HG02885 (cell line): ENCODE data around the gene MYH11.
"Not testable (repeated sequence)": the region's sequence is repeated elsewhere in the genome, so short reads cannot be mapped to it uniquely, and the experiment has no call there.

Experiments
- ATAC-seq: cut with Tn5 transposase; IDR thresholded peaks from one replicate; pipeline ENCODE4 v1.9.1; 2021; ENCODE audit warnings: mild to moderate bottlenecking; ENCODE audit not compliant: unreplicated experiment, poor library complexity

Gene MYH11

DNA sequence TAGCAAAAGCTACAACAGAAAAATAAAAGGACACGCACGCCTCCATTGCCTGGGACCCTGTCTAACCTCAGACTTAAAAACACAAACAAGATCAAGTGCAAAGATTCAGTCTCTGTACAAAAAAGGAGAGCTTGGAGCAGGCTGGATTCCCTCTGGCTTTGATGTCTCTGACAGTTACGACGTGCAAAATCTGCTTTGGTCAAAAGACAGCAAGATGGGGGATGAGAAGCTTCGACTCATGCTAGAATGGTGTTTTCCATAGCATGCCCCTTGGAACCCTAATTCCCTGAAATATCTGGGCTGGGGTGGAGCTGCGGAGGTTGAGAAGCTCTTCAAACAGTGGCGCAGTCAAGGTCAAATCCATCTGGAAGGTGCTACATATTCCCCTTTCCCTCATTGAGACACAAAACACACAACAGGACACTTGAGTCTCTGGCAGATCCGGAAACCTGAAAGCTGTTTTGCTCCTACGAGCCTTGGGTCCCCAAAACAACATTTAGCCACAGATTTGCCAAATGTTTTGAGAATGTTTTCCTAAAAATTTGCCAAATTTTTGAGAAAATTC, 9.1 kb downstream of the MYH11 start:
- ATAC-seq = no peak

DNA sequence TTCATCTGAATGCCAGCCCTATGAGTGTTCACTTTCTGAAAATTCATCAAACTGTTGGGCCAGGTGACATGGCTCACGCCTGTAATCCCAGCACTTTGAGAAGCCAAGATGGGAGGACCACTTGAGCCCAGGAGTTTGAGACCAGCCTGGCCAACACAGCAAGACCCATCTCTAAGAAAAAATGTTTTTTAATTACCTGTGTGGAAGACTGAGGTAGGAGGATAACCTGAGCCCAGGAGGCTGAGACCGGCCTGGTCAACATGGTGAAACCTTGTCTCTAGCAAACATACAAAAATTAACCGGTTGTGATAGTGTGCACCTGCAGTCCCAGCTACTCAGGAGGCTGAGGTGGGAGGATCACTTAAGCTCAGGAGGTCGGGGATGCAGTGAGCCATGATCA, 10.3 kb downstream of the MYH11 start:
- ATAC-seq = no peak

DNA sequence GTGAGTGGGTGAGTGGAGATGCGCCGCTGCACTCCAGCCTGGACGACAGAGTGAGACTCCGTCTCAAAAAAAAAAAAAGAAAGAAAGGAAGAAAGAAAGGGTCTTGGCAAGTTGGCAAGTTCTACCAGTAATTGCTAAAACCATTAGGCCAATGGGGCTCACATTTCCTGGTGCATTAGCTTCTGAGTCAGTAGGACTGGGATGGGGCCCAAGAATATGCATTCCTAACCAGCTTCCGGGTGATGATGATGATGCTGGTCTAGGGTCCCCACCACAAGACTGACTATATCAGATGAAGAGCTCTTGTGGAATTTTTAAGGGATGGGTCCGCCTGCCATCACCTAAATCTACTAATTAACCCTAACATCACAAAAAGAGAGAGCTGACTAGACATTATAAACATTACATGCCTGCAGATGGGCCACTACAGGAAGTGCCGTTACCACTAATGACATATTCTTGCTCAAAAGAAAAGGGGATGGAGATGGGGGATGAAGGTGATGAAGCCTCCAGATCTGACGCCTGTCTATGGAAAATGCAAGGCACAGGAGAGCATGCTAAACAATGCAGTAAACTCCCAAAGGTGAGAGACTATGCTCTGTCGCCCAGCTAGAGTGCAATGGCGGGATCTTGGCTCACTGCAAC, 13.1 kb downstream of the MYH11 start:
- ATAC-seq = no peak

DNA sequence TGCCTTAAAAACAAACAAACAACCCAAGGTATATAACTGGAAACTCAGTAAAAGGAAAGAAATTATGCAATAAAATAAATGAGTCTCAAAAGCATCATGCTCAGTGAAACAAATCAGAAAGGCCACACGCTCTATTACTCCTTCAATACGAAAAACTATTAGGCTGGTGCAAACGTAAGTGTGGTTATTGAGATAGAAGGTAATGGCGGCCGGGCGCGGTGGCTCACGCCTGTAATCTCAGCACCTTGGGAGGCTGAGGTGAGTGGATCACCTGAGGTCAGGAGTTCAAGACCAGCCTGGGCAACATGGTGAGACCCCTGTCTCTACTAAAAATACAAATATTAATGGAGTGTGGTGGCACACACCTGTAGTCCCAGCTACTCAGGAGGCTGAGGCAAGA, 17.6 kb downstream of the MYH11 start:
- not testable (repeated sequence) for ATAC-seq

DNA sequence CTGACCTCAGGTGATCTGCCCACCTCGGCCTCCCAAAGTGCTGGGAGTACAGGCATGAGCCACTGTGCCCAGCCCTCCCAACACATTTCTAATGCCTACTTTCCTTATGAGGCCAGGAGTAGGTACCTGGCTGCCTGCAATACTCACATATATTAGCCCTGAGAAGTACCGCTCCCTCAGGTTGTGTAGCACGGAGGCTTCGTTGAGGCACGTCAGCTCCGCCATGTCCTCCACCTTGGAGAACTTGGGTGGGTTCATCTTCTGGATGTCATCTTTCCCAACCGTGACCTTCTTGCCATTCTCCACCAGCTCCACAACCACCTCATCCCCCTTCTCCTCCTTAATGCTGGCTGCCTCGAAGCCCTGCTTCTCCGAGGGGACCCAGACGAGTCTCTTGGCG, 19.1 kb downstream of the MYH11 start:
- ATAC-seq = no peak

DNA sequence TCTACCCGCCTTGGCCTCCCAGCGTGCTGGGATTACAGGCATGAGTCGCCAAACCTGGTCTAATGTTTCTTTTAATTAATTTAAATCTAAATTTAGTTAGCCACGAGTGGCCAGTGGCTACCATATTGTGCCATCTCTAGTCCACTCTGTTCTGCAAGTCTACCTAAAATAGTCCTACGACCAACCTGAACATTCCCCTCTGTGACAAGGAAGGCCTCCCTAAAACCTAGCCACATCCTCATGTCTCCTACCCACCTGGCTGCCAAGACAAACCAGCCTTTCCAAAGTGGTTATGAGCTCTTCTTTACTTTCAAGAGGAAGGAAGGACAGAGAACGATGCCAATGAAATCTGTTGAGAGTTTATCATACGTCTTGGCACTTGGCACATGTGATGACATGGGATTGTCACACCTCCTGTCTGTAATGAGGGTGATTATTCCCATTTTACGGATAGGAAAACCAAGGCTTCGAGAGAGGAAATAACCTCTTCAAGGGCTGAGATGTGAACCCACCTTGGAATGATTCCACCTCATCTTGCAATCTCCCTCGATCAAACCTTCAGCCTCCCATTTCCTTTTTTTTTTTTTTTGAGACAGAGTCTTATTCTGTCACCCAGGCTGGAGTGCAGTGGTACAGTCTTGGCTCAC, 19.7 kb downstream of the MYH11 start:
- no peak for ATAC-seq

DNA sequence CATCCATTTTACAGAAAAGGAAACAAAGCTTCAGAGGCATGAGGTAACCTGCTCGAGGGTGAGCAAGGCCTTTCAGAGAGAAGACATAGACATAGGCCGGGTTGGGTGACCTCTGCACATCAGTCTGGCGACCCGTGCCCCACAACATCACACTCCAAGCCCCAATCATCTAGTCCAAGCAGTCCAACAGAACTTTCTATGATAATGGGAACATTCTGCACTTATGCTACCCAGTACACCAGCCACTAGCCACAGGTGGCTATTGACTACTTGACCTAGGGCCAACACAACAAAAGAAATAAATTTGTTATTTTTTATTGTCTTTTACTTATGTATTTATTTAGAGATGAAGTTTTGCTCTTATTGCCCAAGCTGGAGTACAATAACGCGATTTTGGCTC, 20.8 kb downstream of the MYH11 start:
- no peak for ATAC-seq

DNA sequence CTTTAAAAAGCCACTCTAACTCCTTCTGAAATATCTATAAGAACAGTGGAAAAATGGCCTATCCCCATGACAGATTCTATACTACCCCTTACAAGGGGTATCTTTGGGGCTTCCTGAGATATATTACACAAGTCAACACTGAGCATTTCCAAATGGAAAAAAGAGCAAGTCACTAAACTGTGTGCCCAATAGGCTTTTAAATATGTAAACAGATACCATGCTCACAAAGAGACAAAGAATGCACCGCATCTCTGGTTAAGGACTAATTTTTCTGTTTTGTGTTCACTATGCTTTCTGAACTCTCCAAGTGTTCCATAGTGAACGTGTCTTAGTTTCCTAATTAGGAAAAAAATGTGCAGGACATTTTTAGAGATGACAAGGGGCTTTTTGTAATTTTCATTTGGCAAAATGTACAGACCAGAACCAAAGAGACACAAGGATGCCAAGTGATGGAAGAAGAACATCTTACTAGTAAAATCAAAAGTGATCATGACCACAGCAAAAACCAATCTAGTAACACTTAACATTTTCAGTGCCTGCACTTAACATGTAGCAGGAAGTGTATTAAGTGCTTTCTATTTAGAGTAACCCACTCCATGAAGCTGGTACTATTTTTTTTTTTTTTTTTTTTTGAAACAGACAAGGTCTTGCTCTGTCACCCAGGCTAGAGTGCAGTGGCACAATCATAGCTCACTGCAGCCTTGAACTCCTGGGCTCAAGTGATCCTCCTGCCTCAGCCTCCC, 21.5 kb downstream of the MYH11 start:
- no peak for ATAC-seq

DNA sequence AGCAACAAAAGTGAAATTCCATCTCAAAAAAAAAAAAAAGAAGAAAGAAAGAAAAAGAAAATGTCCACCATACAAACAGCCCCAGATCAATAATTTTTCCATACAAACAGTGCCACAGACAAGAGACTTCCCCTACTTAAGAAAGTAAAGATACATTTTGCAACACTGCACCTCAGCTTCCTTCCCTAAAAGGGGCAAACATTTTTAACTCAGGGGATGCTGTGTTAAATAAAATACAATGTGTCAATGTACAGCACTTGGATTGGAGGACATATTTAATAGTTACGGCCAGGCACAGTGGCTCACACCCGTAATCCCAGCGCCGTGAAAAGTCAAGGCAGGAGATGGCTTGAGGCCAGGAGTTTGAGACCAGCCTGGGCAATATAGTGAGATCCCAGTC, 22.3 kb downstream of the MYH11 start:
- ATAC-seq = no peak

DNA sequence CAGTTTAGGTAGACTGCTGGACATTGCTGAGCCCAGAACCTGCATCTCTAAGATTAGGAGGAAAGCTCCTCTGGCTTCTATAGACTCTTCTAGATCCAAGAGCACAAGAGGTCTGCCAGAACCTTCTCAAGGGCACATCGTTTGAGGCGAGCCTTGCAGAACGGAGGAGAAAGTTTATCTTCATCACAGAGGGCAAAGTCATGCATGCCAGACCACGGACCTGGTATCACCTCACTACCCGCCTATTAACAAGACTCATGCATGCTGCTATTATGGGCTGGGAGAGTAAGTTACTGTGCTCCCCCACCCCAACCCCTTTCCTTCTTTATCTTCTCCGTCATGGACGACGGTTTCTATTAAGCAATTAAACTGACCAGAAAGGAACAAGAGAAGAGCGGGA, 23.3 kb downstream of the MYH11 start:
- no peak for ATAC-seq

DNA sequence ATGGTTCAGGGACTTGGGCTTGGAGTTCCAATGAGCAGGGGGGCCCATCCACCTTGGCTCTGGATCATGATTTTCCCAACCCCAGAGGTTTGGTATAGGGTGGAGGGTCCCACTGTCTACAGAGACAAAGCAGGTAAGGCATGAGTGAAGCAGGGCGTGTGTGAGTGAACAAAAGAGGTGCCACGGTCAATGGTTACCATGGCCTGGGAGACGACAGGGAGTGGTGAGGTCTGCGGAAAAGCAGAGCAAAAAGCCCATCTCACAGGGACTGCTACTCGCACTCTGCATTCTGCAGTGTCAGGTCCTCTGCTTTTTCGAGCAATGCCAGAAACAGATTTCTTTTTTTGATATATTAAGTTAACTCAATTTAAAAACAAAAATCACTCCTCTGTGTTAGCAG, 24.6 kb downstream of the MYH11 start:
- no peak for ATAC-seq

DNA sequence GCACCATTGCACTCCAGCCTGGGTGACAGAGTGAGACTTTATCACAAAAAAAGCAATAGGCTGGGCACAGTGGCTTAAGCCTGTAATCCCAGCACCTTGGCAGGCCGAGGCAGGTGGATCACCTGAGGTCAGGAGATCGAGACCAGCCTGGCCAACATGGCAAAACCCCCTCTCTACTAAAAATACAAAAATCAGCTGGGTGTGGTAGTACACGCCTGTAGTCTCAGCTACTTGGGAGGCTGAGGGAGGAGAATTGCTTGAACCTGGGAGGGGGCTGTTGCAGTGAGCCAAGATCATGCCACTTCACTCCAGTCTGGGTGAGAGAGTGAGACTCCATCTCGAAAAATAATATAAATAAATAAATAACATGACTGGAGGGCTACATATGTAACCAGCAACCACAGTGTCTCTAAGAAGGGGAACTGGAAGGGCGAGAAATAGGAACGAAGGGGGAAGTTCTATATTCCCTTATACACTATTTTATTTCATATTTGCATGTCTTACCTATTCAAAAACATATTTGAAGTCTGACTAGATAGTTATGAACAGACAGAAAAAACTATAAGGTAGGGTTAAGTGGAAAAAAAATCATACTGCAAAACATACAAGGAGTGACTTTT, 25.9 kb downstream of the MYH11 start:
- ATAC-seq = no peak

DNA sequence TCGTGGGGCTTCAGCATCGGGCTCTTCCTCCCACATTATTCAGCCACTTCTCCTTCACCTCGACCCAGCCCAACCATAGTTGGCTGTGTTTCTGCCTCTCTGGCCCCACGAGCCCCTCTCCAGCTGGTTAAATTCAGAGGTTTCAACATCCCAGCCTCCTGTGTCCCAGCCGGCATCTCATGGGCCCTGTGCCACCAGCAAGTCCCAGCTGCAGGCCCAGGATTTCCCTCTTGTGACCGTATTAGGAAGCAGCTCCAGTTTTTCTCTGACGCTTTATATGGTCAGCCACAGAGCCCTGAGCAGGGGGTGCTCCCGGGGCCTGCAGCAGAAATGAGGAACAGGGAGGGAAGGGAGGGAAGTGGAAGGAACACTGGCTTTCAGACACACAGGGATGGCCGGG, 27.4 kb downstream of the MYH11 start:
- ATAC-seq = no peak

DNA sequence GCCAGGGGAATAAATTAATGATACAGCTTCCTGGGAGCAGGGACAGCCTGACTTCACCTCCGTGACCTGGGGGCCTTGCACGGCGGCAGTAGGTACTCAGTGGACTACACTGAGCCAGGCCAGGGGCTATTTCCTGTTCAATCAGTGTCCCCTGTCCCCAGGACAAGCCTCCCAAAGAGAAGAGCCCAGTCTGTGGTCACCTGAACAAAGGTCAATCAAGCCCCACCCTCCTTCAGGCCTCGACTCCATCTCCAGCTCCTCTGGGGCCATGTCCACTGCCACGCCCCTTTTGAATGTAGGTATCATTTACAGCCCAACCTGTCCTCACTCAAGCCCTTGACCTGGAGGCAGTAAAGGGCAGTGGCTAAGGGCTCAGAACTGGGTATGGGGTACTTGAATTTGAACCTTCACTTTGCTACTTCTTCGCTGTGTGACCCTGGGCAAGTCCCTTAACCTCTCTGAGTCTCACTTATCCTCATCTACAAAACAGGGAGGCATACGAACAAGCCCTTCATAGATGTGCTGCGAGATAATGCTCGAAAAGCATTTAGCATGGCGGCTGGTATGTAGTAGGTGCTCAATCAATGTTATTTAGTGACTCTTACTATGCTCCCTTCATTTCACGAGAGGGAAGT, 29.0 kb downstream of the MYH11 start:
- no peak for ATAC-seq

DNA sequence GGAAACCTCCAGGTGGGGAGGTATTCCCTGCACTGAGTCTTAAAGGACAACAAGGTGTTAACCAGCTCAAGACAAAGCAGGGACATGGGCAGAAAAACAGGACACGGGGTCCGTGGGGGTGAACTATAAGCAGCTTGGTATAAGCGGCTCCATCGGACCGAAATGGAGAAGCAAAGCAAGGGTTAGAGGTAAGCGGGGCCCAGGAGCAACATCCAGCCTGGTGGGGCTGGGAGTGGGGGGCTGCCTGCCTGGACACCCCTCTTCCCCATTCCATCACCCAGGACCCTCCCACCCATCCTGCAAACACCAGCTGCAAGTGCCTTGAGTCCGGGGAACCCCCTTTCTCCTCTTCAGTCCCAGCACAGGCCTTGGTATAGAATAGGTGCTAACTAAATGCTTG, 29.5 kb downstream of the MYH11 start:
- no peak for ATAC-seq

DNA sequence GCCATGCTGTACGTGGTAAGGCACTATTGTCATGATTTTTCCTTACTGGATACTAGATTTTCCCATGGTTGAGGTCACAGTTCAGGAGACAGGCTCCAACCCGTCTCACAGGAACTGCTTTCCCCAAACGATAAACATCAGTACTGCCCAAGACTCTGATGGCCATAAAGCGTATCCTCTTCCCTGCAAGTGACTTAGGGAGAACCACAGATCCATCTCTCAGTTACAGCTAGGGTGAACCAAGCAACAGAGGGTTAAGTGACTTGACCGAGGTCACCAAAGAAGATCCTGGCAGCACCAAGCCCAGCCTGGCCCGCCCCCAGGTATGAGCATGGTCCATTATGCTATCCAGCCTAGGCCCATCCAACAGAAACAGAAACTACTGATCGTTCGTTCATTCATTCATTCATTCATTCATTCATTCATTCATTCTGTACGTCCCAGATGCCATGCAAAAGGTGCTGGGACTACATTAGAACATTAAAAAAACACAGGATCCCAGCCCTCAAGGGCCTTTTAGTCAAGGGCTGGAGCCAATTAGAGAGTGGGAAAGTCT, 31.0 kb downstream of the MYH11 start:
- ATAC-seq = no peak

DNA sequence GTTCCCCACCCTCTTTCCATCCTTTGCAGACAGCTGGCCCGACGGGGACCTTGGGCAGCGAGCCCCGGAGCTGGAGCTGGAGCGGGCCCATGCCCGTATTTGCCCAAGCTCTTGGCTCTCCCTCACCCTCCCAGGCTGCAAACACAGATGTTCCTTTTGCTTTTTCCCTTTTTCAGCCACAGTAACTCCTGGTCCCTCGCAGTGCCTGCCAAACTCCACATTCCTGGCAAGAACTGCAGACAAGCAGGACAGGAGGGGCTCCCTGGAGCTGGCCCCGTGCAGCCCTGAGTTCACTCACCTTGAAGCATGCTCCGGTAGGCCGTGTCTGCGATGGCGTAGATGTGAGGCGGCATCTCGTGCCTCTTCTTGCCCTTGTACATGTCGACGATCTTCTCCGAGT, 33.9 kb downstream of the MYH11 start:
- ATAC-seq = no peak

DNA sequence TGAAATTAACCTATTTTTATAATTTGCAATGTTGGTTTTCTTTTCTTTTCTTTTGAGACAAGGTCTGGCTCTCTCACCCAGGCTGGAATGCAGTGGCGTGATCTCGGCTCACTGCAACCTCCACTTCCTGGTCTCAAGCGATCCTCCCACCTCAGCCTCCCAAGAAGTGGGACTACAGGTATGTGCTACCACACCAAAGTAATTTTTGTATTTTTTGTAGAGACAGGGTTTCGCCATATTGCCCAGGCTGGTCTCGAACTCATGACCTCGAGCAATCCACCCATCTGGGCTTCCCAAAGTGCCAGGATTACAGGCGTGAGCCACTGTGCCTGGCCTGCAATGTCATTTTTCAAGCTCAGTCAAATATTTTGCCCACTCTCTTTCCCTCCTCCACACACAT, 36.0 kb downstream of the MYH11 start:
- ATAC-seq = no peak

DNA sequence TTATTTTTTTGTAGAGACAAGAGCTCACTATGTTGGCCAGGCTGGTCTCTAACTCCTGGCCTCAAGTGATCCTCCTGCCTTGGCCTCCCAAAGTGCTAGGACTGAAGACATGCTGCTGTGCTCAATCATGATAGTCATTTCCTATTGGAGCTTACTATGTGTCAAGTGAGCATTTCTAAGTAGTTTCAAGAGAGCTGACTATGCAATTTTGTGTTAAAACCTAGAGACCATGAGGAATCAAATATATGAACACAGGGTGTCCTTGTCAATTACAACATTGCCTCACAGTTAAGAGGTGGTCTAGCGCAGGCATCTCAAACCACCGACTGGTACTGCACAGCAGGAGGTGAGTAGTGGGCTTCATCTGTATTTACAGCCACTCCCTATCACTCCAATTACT, 37.8 kb downstream of the MYH11 start:
- ATAC-seq = no peak

DNA sequence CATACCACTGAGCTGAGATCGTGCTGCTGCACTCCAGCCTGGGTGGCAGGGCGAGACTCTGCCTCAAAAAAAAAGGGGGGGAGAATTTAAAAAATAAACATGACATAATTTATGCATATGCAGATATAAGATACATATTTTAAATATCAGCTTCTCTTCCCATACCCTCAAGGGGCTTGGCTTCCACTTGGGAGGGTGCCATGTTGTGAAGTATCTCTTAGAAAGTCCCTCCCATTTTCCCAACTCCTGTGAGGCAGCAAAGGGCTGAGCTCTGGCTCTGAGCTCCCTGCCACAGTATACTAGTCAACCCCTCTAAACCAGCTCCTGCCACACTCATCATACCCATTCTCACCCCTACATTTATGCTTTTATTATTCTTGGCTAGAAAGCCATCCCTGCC, 39.4 kb downstream of the MYH11 start:
- ATAC-seq = no peak
